ENCODE measurements around the gene DDI1.

Gene DDI1

DNA sequence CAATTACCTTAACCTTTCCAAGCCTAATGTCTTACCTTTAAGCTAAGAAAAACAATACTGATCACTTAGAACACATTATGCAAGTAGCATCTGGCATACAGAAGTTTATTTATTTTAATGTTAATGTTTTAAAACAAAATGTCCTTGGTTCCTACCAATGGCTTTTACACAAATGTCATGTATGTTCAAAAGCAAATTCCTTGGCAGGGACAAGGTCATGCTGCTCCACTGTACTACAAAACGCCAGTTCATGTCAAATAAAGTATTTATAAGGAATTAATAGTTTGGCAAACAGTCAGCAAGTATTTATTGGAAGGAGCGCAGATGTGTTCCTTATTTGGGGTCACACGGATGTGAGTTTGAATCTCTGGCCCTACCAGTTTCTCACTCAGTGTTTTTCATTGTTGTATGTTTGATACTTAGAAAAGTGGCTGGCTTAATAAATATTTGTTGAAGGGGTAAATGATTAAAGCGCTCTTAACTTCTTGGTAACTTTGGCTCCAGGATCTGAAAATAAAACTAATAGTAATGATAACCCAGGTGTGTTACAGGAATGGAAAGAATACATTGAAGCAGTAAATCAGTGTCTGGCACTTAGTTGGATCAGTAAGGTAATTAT lies 18.6 kb downstream of the DDI1 start:
- TF ChIP-seq, protein P1, sequence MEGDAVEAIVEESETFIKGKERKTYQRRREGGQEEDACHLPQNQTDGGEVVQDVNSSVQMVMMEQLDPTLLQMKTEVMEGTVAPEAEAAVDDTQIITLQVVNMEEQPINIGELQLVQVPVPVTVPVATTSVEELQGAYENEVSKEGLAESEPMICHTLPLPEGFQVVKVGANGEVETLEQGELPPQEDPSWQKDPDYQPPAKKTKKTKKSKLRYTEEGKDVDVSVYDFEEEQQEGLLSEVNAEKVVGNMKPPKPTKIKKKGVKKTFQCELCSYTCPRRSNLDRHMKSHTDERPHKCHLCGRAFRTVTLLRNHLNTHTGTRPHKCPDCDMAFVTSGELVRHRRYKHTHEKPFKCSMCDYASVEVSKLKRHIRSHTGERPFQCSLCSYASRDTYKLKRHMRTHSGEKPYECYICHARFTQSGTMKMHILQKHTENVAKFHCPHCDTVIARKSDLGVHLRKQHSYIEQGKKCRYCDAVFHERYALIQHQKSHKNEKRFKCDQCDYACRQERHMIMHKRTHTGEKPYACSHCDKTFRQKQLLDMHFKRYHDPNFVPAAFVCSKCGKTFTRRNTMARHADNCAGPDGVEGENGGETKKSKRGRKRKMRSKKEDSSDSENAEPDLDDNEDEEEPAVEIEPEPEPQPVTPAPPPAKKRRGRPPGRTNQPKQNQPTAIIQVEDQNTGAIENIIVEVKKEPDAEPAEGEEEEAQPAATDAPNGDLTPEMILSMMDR (conservative IDR thresholded peaks at IDR 0.05), result no peak
- no peak for TF ChIP-seq ZFX (IDR thresholded peaks at IDR 0.05)

GRCh38 chr11:104055596-104055995 lies 19.2 kb downstream of the DDI1 start:
- TF ChIP-seq, protein P1 (conservative IDR thresholded peaks at IDR 0.05), result no peak
- no peak for TF ChIP-seq ZFX (IDR thresholded peaks at IDR 0.05)
- H3K27ac ChIP-seq, result no peak overlapping the region

More for the DNA sequence above, 18.6 kb downstream of the DDI1 start:
- no peak overlapping the region for H3K27ac ChIP-seq

DNA sequence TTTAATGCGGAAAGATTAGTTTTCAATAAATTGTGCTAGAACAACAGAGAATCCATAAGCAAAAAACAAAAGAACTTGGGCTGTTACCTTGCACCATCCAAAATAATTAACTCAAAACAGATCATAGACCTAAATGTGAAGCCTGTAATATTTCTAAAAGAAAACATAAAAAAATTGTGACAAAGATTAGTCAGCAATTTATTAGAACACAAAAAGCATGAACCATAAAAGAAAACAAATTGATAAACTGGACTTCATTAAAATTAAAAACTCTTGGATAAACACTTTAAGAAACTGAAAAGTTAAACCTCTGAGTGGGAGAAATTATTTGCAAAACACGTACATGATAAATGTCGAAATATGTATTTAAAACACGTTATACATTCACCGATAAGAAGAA lies 21.5 kb downstream of the DDI1 start:
- TF ChIP-seq, protein P1 (conservative IDR thresholded peaks at IDR 0.05), result no peak
- TF ChIP-seq ZFX (IDR thresholded peaks at IDR 0.05), result no peak
- H3K27ac ChIP-seq, result no peak overlapping the region

DNA sequence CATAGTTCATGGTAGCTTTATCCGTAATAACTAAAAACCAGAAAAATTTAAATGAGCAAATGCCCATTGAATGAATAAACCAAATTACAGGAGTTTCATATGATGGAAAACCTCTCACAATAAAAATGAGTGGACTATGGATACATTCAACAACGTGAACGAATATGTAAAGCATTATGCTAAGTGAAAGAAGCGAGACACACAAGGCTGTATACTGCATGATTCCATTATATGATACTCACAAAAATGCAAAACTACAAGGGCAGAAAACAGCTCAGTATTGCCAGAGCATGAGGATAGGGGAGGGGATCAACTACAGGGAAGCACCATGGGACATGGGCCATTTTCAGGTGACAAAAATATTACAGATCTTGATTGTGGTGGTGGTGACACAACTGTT lies 22.2 kb downstream of the DDI1 start:
- TF ChIP-seq, protein P1 (conservative IDR thresholded peaks at IDR 0.05), result no peak
- TF ChIP-seq ZFX (IDR thresholded peaks at IDR 0.05), result no peak
- no peak overlapping the region for H3K27ac ChIP-seq

DNA sequence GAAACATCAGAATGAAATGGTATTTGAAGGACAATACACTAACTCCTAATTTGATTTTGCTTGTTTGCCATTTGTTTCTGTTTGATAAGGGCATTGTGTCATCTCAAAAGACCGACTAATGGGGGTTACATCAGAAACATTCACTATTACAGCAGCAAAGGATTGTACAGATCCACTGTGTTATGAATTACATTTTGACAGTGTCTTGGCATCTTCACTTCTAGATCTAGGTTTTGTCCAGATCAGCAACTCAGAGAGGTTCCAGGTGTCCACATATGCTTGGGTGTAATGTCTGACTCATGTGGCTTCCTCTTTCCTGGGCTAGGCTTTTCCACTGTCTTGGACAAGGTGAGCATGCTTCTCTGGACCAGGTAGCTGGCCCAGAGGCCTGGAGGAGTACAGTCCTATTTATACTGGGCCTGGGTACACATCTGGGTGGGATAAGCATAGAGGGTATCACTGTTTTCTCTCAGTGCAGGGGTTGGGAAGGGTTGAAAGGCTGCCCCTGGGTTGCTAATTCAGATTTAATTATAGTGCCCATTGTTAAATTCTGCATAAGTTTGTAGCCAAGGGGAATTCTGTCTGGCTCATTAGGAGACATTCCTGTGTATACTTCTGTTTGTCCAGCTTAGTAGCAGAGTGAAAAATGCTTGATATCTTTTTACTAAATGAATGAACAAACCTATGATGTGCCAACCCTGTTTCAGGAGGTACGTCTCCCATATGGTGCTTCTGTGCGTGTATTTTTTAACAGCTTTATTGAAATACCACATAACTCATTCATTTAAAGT lies 23.8 kb downstream of the DDI1 start:
- no peak overlapping the region for H3K27ac ChIP-seq
- TF ChIP-seq, protein P1 (conservative IDR thresholded peaks at IDR 0.05), result no peak
- TF ChIP-seq ZFX (IDR thresholded peaks at IDR 0.05), result no peak

GRCh38 chr11:104060820-104061219 lies 24.4 kb downstream of the DDI1 start:
- no peak overlapping the region for H3K27ac ChIP-seq
- TF ChIP-seq, protein P1 (conservative IDR thresholded peaks at IDR 0.05), result no peak
- no peak for TF ChIP-seq ZFX (IDR thresholded peaks at IDR 0.05)

GRCh38 chr11:104061853-104062521 lies 25.5 kb downstream of the DDI1 start:
- H3K27ac ChIP-seq, result no peak overlapping the region
- TF ChIP-seq ZFX (IDR thresholded peaks at IDR 0.05), result no peak
- TF ChIP-seq, protein P1 (conservative IDR thresholded peaks at IDR 0.05), result no peak
